CD4-positive, alpha-beta T cell treated with Interleukin-1 beta for 1 hour (primary cell): Measurements from ENCODE around the gene PFN1.

Experiments
- DNase-seq, 2 donors: peaks; one replicate each; pipeline ENCODE4 v3.0.0-alpha.2; 2020 to 2022

The PFN1 gene

GRCh38 chr17:4948166-4948930 lies at the start of gene PFN1:
Gene PFN1, minus strand, starts transcription at chr17:4948530. Its CDS starts 136 bp downstream, at chr17:4948394.
- peak; percentile 92 to 93 for DNase-seq

- DNase-seq, result peak; percentile 90 to 91
These were observed 49.1 kb upstream of the PFN1 start, which contains the start of the genes INCA1 and KIF1C for GRCh38 chr17:4997302-4998026. Gene INCA1, minus strand, starts transcription at chr17:4997522. Its CDS starts 3,085 bp downstream, at chr17:4994437. Gene KIF1C, plus strand, starts transcription at chr17:4997950. Its CDS starts 2,297 bp downstream, at chr17:5000247.

GRCh38 chr17:4994081-4994595 lies 45.8 kb upstream of the PFN1 start:
- DNase-seq, result no peak

- DNase-seq, result no peak
These were observed 39.6 kb upstream of the PFN1 start for GRCh38 chr17:4987767-4988567.

DNA sequence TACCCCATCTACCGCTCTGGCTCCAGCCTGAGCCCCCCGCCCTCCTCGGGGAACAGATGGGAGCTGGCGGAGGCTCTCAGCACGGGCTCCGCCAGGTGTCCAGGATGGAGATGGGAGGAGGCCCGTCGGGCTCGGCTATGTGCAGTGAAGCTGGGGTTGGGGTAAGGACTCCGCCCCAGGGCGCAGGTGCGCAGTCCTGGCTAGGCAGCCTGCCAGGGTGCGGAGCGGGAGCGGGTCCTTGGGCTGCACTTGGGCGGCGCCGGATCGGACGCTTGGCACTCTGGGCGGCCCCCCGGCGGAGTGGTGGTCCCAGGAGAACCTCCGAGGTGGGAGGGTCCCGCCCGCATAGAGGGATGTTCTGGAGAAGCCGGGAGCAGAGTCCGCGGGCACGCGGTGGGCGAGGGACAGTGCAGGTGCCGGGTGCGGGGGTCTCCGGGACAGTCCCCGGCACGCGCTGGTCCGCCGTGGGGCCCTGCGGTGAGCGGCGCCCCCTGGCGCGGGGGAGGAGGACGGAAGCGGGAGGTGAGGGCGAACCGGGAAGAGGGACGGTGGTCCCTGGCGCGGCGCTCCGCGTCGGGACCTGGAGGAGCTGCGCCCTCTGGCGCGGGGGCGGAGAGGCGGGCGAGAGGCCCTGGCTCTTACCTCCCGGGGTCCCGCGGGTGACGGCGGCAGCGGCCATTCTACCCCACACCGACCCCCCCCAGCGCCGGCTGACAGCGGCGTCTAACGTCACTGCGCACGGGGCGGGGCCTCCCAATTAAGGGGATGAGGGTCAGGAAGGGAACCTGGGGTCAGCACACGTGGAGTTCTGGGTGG lies 38.8 kb upstream of the PFN1 start, which contains the start of gene CAMTA2:
Gene CAMTA2, minus strand, starts transcription at position 725 of the 816 bp plus-strand sequence. CDS start 1,453 bp downstream, outside the sequence.
- peak; percentile 86 to 87 for DNase-seq

GRCh38 chr17:4986403-4986802 lies 38.1 kb upstream of the PFN1 start:
- DNase-seq, result no peak

DNA sequence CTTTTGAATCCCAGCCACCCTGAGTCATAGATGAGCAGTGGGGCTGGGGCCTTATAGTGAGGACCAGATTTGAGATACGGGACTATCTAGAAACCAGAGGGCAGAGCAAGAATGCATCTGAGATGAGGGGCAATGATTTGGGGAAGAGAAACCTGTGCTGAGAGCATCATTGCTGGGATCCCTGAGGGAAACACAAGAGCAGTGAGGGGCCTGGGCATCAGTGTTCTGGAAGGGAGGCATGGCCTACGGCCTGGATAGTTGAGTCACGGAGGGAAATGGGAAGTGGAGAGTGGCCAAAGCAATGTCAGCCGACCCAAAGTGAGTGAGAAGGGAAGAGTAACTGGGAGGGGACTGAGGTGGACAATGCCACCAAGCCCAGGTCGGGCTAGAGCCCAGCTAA lies 34.0 kb upstream of the PFN1 start:
- no peak for DNase-seq

DNA sequence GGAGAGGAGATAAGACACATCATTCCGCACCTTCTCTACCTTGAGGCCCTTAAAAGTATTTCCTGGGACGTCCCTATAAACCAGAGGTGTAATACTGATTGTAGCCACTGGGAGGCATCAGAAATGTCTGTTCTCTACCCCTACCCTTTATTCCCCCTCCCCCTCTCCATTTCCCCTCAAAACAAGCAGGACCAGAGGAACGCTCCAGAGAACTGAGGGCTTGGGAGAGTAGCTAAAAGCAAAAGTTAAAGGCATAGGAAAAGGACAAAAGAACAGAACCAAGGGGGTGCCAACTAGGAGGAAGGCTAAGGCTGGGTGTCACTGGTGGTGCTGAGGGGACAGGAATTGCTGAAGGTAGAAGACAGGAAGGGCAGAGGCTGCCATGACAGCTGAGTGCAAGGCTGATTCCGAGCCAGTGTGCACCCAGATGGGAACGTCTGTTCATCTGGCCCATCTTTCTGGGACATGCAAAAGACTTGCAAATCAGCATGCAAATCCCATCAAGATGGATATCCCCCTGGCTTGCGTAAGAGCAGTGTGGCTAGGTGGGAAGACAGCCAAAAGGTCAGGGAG lies 32.4 kb upstream of the PFN1 start:
- peak; percentile 29 to 77 for DNase-seq

GRCh38 chr17:4978726-4979125 lies 30.4 kb upstream of the PFN1 start:
- no peak for DNase-seq

DNA sequence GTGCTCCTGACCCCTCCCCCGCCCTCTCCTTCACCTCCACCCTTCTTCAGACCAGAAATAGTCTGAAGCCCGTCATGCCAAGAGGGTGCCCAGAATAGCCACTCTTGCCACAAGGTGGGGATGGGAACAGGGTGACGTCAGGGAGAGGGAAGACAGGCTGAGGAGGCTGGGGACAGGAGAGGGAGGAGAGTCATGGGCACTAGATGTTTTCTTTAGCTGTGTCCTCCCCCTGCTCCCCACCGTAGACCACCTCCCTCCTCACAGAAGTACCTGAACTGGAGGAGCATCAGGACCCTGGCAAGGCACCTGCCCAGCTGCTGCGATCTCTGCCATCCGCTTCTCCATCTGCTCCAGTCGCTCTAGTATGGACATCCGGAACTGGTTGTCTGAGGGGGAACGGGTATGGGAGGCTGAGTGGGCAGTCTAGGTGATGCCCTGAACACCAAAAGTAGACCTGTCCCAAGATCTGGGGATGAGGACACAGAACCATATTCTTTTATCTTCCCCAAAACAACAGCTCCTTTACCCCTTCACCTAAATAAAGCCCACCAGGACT lies 25.9 kb upstream of the PFN1 start:
- no peak for DNase-seq

DNA sequence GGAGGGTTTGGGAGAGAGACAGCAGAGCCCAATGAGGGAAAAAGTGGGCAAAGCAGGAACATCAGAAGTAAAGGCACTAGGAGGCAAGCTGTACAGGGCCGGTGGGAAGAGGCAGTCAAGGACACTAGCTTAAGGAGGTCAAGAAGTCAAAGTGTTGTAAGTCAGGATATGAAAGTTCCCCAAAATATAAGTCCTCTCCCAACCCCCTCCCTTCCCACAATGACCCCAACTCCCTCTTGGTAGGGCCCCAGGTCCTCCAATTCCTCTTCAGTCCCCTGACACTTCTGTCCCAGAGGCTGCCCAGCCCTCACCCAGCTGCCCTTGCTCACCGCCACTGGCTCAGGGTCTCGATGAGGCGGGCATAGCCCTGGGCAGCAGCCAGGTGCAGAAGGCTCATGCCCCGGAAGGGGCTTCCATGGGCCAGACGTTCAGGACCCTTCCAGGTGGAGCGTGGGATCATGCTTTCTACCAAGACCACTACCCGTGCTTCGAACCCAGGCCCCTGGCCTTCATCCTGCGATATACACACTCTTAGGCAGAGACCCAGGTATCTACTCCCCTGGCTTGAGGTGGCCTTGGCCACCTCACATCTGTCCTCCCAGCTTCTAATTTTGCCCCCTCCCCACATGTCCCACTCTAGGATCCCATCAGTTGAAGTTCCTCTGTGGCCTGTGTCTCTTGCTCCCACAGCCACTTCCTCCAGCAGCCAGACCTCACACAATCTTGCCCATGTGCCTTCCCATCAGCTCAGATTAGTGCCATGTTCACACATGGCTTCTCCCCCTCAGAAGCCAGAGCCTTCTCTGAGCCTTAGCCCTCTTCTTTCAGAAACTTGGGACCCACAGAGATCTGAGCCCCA lies 25.2 kb upstream of the PFN1 start:
- no peak for DNase-seq

DNA sequence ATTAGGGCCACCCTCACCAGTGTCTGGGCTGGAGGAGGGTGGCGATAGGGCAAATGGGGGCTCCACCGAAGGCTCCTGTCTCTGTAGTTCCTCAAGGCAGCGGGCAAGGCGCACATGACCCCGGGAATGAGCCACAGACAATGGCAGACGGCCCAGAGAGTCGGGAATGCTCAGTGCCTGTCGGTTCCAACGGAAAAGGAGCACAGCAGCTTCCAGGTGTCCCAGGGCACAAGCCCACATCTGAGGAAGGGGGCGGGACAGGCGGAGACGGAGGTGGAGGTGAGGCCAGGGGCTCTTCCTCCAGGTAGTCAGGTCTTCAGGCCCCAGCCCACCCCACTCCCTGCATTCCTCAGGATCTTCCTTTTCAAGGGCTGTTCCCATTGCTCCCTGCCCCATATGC lies 24.4 kb upstream of the PFN1 start:
- DNase-seq, result no peak

DNA sequence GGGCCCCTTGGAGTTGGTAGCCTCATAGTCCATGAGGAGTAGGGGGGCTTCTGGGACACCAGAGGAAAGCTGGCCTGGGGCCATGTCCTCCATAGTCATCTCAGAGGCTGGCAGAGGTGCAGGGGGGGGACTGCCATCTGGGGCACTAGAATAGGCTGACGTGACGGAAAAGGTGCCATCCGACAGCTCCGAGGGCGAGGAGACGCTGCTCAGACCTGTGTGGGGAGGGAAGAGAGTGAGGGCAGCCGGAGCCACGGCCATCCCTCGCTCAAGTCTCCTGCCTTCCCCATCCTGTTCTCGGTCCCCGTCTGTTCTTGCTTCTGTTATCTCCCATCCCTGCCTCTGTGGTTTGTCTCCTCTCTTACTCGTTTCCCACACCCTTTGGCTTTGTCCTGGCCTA lies 24.0 kb upstream of the PFN1 start:
- DNase-seq, result no peak

DNA sequence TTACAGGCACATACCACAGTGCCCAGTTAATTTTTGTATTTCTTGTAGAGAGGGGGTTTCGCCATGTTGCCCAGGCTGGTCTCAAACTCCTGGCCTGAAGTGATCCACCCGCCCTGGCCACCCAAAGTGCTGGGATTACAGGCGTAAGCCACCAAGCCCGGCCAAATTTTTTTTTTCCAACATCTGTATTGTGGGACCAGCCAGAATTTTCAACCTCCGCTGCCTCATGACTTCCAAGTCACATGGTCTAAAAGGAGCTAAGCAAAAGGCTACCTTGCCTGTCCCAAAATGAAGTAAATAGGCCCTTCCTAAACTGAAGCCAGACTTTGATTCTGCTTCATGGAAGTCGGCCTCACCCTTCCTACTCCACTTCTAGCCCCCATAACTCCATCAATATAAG lies 23.5 kb upstream of the PFN1 start:
- no peak for DNase-seq

DNA sequence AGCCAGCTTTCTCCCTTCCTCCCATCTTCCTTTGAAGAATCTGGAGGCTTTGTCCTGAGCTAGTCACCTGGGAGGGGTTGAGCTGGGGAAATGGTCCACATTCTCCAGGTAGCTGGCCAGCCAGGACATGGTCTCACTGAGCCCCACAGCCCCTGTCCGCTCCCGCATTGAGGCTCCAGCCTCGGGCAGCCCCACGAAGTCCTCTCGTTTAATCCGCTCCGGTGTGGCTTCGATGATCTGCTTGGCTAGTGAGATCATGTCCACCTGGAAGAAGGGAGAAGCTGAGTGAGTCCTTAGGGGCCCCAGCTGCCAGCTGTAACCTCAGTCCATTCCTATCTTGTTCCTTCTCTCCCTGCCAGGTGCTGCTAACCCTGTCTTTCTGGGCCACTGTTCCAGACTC lies 21.9 kb upstream of the PFN1 start:
- no peak for DNase-seq

DNA sequence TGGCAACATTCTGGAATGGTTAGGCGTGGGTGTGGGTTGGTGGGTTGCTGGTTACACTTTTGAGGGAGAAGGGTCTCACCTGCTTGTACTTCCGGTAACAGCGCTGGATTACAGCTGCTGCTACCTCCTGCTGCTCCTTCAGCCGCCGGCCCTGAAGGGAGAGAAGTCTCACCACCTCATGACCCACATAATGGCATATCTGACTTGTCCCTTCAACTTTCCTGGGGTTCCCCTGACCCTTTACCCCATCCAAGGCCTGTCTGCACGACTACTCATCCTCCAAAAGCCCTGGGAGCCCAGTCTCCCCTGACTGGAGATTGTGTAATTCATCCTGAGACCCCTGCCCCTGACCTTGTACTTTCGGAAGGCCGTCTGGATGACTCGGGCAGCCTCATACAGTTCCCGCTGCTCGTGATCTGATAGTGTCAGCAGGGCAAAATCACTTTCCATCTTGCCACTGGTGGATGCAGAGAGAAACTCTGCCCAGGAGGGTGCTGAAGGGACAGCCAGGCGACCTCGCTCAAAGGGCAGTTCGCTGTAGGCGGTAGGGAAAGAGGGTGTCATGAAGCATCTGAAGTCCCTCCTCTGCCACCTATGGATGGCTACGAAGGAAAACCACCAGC lies 21.3 kb upstream of the PFN1 start:
- no peak for DNase-seq

- no peak for DNase-seq
These were observed 20.8 kb upstream of the PFN1 start for GRCh38 chr17:4969047-4969550.

- DNase-seq, result no peak
These were observed 20.2 kb upstream of the PFN1 start for GRCh38 chr17:4968486-4969046.
